ENCODE results near the gene ZSWIM8. TPM values are rescaled to one million over a fixed set of nuclear protein-coding genes. Genes with fewer than 3 reads are reported as not detected.

ZSWIM8 gene, protein sequence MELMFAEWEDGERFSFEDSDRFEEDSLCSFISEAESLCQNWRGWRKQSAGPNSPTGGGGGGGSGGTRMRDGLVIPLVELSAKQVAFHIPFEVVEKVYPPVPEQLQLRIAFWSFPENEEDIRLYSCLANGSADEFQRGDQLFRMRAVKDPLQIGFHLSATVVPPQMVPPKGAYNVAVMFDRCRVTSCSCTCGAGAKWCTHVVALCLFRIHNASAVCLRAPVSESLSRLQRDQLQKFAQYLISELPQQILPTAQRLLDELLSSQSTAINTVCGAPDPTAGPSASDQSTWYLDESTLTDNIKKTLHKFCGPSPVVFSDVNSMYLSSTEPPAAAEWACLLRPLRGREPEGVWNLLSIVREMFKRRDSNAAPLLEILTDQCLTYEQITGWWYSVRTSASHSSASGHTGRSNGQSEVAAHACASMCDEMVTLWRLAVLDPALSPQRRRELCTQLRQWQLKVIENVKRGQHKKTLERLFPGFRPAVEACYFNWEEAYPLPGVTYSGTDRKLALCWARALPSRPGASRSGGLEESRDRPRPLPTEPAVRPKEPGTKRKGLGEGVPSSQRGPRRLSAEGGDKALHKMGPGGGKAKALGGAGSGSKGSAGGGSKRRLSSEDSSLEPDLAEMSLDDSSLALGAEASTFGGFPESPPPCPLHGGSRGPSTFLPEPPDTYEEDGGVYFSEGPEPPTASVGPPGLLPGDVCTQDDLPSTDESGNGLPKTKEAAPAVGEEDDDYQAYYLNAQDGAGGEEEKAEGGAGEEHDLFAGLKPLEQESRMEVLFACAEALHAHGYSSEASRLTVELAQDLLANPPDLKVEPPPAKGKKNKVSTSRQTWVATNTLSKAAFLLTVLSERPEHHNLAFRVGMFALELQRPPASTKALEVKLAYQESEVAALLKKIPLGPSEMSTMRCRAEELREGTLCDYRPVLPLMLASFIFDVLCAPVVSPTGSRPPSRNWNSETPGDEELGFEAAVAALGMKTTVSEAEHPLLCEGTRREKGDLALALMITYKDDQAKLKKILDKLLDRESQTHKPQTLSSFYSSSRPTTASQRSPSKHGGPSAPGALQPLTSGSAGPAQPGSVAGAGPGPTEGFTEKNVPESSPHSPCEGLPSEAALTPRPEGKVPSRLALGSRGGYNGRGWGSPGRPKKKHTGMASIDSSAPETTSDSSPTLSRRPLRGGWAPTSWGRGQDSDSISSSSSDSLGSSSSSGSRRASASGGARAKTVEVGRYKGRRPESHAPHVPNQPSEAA (N-terminal part only)
- total RNA-seq: 39.3 and 44.1 TPM in 2 replicates

GRCh38 chr10:73785211-73785720, at the start of gene ZSWIM8:
TSS of gene ZSWIM8 (plus strand) at chr10:73785606. CDS start at chr10:73785879, 273 bp downstream.

GRCh38 chr10:73743905-73744663, 41.3 kb upstream of the ZSWIM8 start, which contains the start of gene SEC24C:
TSS of gene SEC24C (plus strand) at chr10:73744372. CDS start at chr10:73746833, 2,461 bp downstream.

DNA sequence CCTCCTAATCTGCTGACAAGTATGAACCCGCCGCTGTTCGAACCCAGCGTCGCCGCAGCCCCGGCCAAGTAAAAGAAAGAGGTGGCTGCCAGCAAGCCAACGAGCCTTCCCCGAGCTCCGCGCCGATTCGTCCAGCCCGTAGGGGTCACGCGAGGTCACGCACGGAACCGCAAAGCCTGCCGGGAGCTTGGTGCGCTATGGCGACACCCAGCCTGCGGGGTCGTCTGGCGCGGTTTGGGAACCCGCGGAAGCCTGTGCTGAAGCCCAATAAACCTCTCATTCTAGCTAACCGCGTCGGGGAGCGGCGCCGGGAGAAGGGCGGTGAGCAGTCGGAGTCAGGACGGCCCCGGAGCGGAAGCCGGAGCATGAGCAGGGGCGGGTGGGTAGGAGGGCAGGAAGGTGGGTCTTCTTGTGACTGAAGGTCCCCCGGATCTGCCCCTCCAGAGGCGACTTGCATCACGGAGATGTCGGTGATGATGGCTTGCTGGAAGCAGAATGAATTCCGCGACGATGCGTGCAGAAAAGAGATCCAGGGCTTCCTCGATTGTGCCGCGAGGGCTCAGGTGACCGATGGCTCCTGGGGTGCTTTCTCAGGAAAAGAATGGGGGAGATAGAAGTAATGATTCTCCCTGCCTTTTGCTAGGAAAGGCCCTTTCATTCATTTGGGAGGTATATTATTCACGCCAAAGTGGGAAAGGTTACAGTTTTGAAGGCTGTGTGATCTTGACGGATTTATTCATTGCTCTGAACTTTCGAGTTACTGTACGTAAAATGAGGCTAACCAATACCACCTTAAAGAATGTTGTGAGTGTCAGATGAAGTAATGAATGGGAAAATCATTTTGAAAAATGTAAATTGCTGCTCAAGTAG, 3.3 kb upstream of the ZSWIM8 start, which contains the start of gene CHCHD1:
CHCHD1 (plus strand) TSS at position 170 of the 870 bp plus-strand sequence; CDS start at position 198, 28 bp downstream.

Other genes with a start within 250 kb of the ZSWIM8 start
- 10.4 and 17.6 TPM in 2 replicates for gene USP54, start 194.3 kb upstream of the ZSWIM8 start, total RNA-seq
- not detected in 2 replicates for gene MYOZ1, start 144.1 kb upstream of the ZSWIM8 start, total RNA-seq
- gene SYNPO2L, start 129.6 kb upstream of the ZSWIM8 start, total RNA-seq: not detected in 2 replicates
- gene AGAP5, start 87.5 kb upstream of the ZSWIM8 start, total RNA-seq: 0.96 and 2.3 TPM in 2 replicates
- 45.6 and 52.1 TPM in 2 replicates for gene SEC24C, start 41.2 kb upstream of the ZSWIM8 start, total RNA-seq
- gene CHCHD1, start 3.6 kb upstream of the ZSWIM8 start, total RNA-seq: 16.4 and 16.8 TPM in 2 replicates
- gene NDST2, start 26.0 kb downstream of the ZSWIM8 start, total RNA-seq: 6.6 and 7.0 TPM in 2 replicates
- 18.3 and 23.2 TPM in 2 replicates for gene CAMK2G, start 88.9 kb downstream of the ZSWIM8 start, total RNA-seq
- 72.9 and 837 TPM in 2 replicates for gene PLAU, start 125.5 kb downstream of the ZSWIM8 start, total RNA-seq
- gene VCL, start 212.5 kb downstream of the ZSWIM8 start, total RNA-seq: 54.6 and 143 TPM in 2 replicates